ENCODE results near the gene PXDC1. TPM values are rescaled to one million over a fixed set of nuclear protein-coding genes. Genes with fewer than 3 reads are reported as not detected.

The PXDC1 gene
- total and polyA plus RNA-seq, 2 donors (not counting 3 experiments of a cell fraction or from before 2014, with no cell fraction given), result 60.9 to 121 TPM

DNA sequence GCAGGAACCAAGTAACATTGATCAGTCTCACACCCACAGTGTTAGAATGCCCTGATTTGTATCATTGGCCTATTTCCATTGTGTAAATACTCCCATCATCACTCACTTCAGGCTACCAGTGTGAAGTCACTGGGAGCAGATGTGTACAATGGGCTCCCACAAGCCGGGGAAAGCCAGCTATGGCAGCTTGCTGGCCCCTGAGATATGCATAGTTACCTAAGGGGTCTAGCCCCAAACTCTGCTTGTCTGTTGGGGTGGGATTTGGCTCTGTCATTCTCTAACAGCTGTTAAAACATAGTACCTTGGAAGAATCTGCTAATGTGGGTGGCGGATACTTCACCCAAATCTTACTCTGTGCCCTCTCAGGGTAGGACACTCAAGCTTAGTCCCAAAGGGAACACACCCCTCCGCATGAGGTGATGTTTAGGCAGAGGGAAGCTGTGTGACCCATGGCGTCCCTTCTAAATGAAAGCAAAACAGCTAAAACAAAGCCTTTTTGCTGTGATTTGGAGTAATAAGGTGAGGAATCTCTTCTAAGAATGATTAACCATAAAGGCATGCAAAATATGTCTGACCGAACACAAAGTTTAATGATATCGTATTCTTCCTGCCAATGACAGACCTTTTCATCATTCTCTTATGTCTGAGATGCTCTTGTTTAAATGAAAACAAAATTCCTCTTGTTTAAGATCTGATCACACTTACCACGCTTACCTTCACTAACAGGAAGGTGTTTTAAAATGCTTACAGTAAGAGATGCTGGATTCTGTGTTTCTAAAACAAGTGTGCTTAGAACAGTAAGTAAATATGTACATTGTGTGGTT, 45.9 kb upstream of the PXDC1 start:
- FAIRE-seq (peak; percentile 91), DNase-seq (ENCODE audit: low read depth, low spot score) (peak; percentile 83)
- dilution Hi-C loops (cut with MboI; ENCODE audit: extremely low pct_ligation_motif_present, low sequenced_read_pairs), result no loop called here
- CTCF ChIA-PET, result interaction anchor here (0.5 to 4.3 kb wide), 15 partner anchors 8 to 516 kb away, joined by 3 to 48 read pairs (median 5); partner anchors contain the start of gene FAM50B
- Histone ChIP-seq H3K9ac (replicated peaks; ENCODE audit: extremely low read depth, insufficient read depth, low read length) (peak overlapping the region; percentile 84), H3K4me1 (ENCODE audit: control insufficient read depth, extremely low read depth, insufficient read depth, low read length) (peaks cover 39% of the 10 kb centered on the region), H3K9me3 (replicated peaks; ENCODE audit: control insufficient read depth, insufficient read depth, low read length) (no peaks in the 10 kb centered on the region), H2AFZ (ENCODE audit: low read depth, low read length) (peak overlapping the region; percentile 16), H3K79me2 (ENCODE audit: control insufficient read depth, insufficient read depth, low read length) (no peaks in the 10 kb centered on the region), H3K27ac (ENCODE audit: insufficient read depth, low read depth, low read length) (peak overlapping the region; percentile 100), H3K4me2 (ENCODE audit: insufficient read depth, low read length) (peak overlapping the region; percentile 62), H3K4me3 (replicated peaks in 1 of 3; ENCODE audit: insufficient read depth in 1 of 3, low read depth in 1 of 3, low read length in 3 of 3) (no peak overlapping the region), H3K27me3 (ENCODE audit: control insufficient read depth in 2 of 2, insufficient read depth in 2 of 2, low read length in 2 of 2) (no peaks in the 10 kb centered on the region), H4K20me1 (replicated peaks; ENCODE audit: control insufficient read depth, extremely low read depth, insufficient read depth, low read length) (no peaks in the 10 kb centered on the region), H3K9me1 (replicated peaks; ENCODE audit: control insufficient read depth, extremely low read depth, insufficient read depth, low read length) (no peaks in the 10 kb centered on the region), H3K36me3 (ENCODE audit: control insufficient read depth in 2 of 2, extremely low read depth in 1 of 2, insufficient read depth in 2 of 2, low read length in 2 of 2) (no peaks in the 10 kb centered on the region)
- BruUV-seq (replicated peaks), result TSS peak; percentile 94
- POLR2A ChIA-PET, result interaction anchor here (0.8 to 2.8 kb wide), 7 partner anchors 11 to 116 kb away, joined by 3 to 23 read pairs (median 11); no protein-coding TSS in a partner anchor
- intact Hi-C loops (cut with micrococcal nuclease), result loop anchor here (1.0 kb wide), 2 partner anchors 8 to 52 kb away; partner anchors contain the start of gene FAM50B
- TF ChIP-seq GATA2 (IDR thresholded peaks at IDR 0.05; ENCODE audit: insufficient read depth, insufficient read length, low read depth, low read length), result no peak
- TF ChIP-seq POLR2A (IDR thresholded peaks at IDR 0.05; ENCODE audit: low read depth, low read length), result peak; percentile 58
- TF ChIP-seq POLR2AphosphoS5 (IDR thresholded peaks at IDR 0.05; ENCODE audit: insufficient read depth, low read depth, low read length), result no peak
- TF ChIP-seq EZH2 (IDR thresholded peaks at IDR 0.05; ENCODE audit: borderline replicate concordance, low read depth, low read length, severe bottlenecking), result no peak
- TF ChIP-seq JUN (IDR thresholded peaks at IDR 0.05; ENCODE audit: borderline replicate concordance, insufficient read depth, insufficient read length, low read depth), result peak; percentile 73
- no peak for TF ChIP-seq MYC (IDR thresholded peaks at IDR 0.05; ENCODE audit: low read depth, low read length)
- peak; percentile 39 for TF ChIP-seq FOS (IDR thresholded peaks at IDR 0.05; ENCODE audit: borderline replicate concordance, insufficient read depth, low read length)
- TF ChIP-seq, protein P1, sequence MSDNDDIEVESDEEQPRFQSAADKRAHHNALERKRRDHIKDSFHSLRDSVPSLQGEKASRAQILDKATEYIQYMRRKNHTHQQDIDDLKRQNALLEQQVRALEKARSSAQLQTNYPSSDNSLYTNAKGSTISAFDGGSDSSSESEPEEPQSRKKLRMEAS (IDR thresholded peaks at IDR 0.05; ENCODE audit: insufficient read depth, insufficient read length), result no peak
- TF ChIP-seq, protein P2, sequence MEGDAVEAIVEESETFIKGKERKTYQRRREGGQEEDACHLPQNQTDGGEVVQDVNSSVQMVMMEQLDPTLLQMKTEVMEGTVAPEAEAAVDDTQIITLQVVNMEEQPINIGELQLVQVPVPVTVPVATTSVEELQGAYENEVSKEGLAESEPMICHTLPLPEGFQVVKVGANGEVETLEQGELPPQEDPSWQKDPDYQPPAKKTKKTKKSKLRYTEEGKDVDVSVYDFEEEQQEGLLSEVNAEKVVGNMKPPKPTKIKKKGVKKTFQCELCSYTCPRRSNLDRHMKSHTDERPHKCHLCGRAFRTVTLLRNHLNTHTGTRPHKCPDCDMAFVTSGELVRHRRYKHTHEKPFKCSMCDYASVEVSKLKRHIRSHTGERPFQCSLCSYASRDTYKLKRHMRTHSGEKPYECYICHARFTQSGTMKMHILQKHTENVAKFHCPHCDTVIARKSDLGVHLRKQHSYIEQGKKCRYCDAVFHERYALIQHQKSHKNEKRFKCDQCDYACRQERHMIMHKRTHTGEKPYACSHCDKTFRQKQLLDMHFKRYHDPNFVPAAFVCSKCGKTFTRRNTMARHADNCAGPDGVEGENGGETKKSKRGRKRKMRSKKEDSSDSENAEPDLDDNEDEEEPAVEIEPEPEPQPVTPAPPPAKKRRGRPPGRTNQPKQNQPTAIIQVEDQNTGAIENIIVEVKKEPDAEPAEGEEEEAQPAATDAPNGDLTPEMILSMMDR (IDR thresholded peaks at IDR 0.05; ENCODE audit: extremely low read depth in 1 of 2, insufficient read depth in 1 of 2, low read depth in 1 of 2, low read length in 2 of 2), result no peak

All from endothelial cell of umbilical vein (primary cell).